Stimulated activated CD4-positive, alpha-beta T cell treated with anti-CD3 and anti-CD28 coated beads, Interleukin-4, amount 100 ng/mL, for 48 hours (primary cell): ENCODE data around the gene TCL1A.
"Not testable (repeated sequence)": the region's sequence is repeated elsewhere in the genome, so short reads cannot be mapped to it uniquely, and the experiment has no call there.

Experiments used
- DNase-seq, 2 donors: peaks; one replicate each; pipeline ENCODE4 v3.0.0-alpha.2; 2020; ENCODE audit warnings: low read depth in 2 of 2

The TCL1A gene

DNA sequence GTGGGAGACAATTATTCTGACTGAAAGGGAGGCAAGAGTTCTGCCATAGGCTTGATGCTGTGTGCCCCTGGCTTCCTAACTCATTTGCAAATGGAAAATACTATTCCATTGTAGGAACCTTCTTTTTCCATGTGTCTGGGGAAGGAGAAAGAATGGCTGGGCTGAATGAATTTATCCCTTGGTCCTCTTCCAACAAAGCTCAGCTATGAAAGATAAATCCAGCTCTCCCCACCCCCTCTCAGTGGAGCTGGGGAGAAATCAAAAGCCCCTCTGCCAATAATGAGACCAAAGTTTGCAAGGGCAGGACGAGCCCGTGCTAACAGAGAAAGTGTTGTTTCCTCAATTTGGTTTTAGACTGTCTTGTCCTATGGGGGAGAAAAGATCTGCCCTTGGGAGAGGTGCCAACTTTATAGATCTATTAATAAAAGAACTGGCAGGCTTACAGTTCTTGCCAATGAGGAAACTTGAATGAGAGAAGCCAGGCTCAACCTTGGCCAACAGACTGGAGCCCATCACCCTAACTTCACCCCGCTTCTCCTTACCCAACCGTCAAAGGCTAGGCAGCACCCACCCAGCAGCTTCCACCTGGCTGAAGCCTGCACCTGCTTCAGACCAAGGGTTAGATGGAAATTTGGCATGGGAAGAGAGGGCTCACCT is 36.6 kb downstream of the TCL1A start:
- DNase-seq: no peak

DNA sequence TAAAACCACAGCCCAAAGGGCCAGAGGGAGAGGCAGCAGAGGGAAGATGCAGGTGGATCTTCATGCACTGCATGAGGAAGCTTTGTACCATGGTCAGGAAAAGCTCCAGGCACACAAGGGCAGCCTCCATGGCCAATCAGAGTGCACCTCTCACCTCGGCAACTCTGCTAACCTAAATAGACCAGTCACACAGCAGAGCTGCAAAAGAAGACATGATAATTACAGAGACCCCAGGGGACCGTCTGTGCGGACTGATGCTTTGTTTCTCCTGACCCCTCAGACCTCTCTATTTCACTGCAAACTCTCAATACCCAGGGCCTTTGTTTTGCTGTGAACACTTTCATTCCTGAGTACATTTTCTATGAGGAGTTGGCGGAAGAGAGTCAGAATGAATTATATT is 38.4 kb downstream of the TCL1A start:
- DNase-seq: no peak

DNA sequence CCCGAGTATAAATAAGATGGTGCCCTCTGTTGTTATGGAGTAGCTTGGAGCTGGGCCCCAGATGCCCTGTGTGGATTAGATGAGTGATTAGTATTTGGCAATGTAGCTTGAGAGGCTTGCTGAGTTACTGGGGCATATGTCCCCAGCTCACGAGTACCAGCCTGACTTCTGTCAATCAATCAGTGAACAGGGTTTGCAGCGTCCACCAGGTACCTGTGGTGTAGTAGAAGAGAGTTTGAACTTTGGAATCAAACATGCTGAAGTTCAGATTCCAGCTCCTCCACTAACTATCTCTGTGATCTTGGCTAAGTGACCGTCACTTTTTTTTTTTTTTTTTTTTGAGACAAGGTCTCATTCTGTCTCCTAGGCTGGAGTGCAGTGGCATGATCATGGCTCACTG is 39.3 kb downstream of the TCL1A start:
- no peak for DNase-seq

DNA sequence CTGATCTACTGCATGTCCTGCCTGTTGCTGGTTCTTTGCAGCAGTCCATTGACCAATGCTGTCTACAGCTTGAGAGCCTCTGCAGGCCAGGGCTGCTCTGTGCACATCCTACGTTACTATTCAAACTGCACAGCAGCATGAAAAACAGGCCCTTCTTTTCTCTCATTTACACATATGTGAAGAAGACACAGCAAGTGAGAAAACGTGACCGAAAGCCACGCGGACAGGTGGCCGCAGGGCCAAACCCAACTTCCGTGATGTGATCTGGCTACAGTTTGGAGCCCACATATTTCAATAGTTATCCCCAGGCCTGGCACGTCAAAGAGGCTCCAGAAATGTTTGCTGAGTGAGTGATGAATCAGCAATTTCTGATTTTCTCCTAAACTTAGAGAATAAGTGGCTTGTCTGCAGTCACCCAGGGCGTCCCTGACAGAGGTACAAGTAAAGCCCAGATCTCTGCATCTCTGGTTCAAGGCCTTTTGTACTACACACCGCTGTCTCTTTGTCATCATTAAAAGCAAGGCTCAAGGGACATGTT is 45.6 kb downstream of the TCL1A start:
- DNase-seq: no peak

DNA sequence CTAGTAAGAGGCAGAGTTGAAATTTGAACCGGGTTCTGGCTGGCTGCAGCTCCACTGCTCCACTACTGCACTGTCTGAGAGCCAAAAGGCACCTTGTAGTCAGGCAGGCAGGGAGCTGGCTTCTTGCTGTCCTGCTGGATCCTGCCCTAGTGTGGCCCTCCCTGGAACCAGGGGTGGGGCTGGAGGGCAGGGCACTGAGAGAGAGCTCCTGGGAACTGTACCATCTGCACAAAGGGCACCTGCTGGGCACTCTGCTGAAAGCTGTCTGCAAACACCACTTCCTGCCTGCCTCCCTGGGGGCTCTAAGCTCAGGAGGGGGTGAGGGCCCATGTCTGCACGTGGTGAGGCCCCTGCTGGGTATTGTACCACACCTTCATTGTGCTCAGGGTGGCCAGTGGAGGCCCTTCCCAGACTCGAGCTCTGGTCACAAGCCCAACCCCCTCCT is 46.7 kb downstream of the TCL1A start:
- DNase-seq: no peak

DNA sequence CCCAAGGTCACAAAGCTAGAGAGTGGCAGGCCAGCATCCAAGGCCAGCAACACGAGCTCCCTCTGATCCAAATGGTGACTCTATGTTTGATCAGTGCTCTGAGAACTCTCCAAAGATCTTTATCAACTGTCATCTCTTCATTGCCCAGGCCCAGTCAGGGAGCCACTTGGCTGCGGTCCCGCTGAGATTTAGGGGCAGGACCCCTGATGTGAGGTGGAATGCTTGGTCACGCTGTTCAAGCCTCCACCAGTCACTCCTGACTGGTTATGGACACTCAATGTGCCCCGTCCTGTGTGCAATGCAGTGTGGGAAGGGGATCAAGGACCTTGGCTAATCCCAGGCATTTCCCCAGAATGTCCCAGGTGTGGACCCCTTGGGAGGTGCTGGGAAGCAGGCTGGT is 47.5 kb downstream of the TCL1A start:
- DNase-seq: no peak

DNA sequence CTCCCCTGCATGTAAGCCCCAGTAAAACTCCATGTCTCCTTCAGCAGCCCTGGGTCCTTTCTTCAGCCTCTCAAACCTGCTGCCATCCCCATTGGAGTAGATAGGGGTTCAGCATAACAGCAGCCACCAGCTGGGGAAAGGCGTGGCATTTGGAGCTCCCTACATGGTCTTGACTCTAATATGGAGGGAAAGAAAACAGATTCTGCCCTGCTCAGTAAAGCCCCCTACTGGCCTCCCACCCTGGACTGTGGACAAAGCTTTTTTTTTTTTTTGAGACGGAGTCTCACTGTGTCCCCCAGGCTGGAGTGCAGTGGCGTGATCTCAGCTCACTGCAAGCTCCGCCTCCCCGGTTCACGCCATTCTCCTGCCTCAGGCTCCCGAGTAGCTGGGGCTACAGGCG is 48.4 kb downstream of the TCL1A start:
- not testable (repeated sequence) for DNase-seq

DNA sequence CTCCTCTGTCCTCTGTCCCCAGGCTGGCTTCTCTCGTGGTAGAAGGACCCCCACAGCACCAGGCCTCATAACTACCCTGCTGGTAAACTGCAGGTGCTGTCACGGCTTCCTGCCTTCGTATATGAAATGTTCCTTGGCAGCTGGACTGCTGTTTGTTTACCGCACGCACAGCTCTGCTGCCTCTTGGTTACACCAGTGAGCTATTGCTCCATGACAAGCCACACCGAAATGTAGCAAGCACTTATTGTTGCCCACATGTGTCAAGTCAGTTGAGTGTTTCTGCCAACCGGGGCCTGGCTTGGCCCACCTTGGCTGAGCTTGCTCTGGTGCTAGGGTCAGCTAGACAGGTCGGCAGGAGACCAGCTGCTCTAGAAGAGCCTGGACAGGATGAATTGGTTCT is 49.4 kb downstream of the TCL1A start:
- DNase-seq: no peak

DNA sequence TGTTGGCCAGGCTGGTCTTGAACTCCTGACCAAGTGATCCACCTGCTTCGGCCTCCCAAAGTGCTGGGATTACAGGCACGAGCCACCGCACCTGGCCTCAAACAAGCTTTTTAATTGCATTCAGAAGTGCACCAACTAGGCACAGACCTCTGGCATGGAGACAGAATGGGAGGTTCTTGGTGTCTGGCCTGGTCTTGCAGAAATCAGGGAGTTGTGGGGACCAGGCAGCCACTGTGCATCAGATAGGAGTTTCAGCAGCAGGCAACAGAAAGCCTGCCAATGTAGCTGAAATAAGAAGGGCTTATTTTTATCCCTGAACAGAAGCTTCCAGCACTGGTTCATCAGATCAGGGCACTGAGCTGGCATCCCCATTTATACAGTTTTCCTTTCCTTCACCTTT is 49.9 kb downstream of the TCL1A start:
- DNase-seq: no peak

DNA sequence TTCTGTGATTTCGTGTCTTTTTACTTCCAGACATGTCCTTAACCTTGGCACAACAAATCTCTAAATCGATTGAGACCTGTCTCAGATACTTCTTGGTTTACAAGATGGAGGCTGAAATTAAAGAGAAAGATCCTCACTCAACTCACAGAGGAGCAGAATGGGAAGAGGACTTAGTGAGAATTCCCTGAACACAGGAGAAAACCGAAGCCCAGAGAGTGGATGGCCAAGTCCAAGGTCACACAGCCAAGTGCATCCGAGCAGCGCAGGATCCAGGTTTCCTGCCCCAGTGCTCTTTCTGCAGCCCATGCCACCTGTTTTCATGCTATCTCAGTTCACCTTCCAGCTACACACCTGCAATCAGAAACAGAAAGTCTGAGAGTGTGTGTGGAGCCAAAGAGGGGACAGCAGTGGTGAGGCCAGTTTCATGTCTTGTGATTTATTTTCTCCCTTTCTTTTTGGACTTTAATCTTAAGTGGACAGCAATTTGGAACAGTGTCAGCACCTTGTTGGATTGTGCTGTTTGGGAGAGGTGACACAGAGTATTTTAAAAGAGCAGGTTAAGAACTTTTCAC is 50.6 kb downstream of the TCL1A start:
- DNase-seq: no peak

DNA sequence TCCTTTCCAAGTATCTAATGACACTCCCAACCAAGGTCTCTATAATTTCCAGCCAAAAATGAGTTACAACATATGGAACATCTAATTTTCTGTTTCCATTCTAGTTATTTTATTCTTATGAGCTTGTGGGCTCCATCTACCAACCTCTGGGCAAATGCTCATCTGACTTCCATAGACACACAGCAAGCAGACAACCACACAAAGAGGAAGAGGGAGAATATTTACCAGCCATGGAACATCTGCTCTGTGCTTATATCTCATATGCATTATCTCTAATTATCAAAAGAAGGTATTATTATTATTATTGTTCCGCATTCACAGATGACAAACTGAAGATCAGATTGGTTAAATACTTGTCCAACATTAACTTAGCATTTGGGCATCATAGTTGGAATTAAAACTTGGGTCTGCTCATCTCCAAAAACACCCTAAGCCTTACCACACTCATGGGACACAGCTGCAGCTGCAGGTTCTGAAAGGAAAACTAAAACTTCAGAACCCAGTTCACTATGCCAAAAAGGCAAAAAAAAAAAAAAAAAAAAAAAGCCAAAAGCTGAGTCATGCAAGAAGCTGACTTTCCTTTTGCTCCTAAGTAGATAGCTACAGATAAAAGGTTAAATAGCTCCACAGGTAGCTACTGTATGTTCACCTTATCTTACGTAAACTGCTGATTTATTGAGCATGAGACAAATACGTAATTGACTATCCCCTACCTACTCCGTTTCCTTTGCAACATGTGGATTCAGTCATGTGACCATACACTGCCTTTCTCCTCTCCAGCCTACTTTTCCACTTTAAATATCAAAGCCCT is 51.3 kb downstream of the TCL1A start:
- no peak for DNase-seq

DNA sequence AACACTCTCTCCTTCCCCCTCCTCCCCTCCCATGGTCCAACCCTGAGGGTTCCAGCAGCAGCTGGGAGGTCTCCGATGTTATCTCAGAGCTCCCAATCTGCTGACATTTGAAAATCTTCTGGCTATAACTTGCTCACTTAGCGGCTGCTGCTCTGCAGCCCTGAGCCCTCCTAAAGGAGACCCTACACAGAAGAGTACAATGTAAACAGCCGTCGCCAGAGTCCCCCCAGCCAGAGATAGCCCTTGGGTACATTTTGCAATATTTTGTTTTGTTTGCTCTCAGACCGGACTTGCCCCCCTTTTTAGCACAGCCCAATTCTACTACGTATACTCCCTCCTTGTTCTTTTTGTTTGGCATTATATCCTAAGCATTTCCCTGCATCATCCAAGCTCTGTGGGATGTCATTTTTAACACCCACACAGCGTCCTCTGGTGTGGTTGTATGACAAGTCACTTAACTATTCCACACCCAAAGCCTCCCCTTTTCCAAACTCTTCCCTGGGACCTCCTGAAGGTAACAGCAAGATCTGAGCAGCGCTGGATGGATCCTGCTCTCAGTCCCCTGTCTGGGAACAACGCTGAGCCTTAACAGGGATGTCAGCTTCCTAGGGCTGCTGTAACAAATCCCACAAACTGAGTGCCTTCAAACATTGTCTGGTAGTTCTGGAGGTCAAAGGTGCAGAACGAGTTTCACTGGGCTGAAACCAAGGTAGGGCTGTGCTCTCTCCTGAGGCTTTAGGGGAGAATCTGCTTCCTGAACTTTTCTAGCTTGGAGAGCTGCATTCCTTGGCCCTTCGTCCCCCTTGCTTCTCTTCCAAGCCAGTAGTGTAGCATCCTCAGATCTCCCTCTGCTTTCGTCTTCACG is 53.0 kb downstream of the TCL1A start:
- no peak for DNase-seq

DNA sequence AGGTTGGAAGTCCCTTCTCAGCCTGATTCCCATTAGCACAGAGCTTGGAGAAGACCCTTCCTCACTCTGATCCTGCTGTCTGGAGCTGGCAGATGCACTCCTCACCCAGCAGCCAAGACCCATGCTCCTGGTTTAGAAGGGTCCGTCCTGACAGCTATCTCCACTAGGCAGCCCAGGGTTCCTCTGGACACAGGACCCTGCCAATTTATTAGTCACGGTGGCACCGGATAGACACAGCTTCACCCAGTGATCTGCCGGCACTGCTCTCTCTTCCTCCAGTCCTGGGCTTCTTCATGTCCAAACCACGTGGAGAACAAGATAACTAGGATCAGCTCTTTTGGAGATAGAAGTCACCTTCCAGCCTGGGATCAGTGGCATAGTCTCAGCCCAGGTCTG is 53.9 kb downstream of the TCL1A start:
- DNase-seq: no peak
